Endothelial cell of hepatic sinusoid (primary cell): Measurements from ENCODE around the gene TRIM74.
"Not testable (repeated sequence)": the region's sequence is repeated elsewhere in the genome, so short reads cannot be mapped to it uniquely, and the experiment has no call there.

Experiments
- in situ Hi-C: cut with HindIII; loops from 2 replicates; pipeline ENCODE4 v1.10.0; 2017; ENCODE audit warnings: low sequenced_read_pairs

Gene TRIM74

DNA sequence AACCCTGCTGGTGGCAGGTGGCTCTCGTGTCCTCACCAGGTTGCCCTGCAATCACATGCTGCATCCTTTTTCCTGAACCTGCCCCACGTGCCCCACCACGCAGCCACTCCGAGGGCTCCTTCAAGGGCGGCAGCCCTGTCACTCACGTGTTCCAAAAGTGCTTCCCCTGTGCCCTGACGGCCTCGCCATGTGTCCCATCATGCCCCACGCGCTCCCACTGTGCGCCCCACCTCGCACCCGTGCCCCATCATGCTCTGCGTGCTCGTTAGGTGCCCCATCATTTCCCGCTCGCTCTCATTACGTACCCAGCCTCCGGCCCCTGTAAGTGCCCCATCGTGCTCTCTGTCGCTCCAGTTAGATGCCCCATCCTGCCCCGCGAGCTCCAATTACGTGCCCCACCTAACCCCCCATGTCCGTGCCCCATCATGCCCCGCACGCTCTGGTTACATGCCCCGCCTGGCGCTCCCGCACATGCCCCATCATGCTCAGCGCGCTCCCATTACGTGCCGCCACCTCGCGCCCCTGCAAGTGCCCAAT lies at the start of gene TRIM74:
Gene TRIM74 (minus strand): TSS at position 487 of the 537 bp plus-strand sequence. CDS start 3,309 bp downstream, outside the sequence.
- in situ Hi-C loops, result not testable (repeated sequence)

GRCh38 chr7:73006491-73006890 lies 37.2 kb upstream of the TRIM74 start:
- in situ Hi-C loops, result not testable (repeated sequence)

GRCh38 chr7:73005693-73006447 lies 36.6 kb upstream of the TRIM74 start:
- in situ Hi-C loops, result not testable (repeated sequence)

DNA sequence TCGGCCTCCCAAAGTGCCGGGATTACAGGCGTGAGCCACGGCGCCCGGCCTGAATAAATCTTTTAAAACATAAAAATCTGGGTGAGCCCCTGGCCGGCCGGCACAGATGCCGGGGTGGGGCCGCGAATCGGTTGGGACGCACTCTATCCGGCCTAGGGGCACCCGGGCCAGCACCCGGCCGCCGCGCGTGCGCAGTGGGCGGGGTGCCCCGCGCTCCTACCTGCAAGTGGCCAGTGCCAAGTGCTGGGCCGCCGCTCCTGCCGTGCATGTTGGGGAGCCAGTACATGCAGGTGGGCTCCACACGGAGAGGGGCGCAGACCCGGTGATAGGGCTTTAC lies 36.1 kb upstream of the TRIM74 start:
- in situ Hi-C loops, result not testable (repeated sequence)

- in situ Hi-C loops, result not testable (repeated sequence)
Observed at GRCh38 chr7:72997887-72998468, 28.7 kb upstream of the TRIM74 start.

DNA sequence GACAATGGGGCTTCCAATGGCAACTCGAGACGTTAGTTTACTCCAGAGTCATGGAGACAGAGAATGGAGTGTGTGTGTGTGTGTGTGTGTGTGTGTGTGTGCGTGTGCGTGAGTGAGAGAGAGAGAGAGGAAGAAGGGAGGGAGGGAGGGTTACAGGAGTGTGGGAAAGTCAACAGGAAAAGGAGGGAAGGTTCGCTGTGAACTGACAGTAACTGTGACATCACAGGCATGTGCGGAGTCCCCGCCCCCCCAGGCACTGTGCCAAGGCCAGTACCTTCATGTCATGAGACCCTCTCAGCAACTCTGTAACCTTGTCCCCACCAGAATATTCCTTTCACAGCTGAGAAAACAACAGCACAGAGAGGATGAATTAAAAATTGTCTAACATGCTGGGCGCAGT lies 28.2 kb upstream of the TRIM74 start:
- in situ Hi-C loops, result not testable (repeated sequence)

DNA sequence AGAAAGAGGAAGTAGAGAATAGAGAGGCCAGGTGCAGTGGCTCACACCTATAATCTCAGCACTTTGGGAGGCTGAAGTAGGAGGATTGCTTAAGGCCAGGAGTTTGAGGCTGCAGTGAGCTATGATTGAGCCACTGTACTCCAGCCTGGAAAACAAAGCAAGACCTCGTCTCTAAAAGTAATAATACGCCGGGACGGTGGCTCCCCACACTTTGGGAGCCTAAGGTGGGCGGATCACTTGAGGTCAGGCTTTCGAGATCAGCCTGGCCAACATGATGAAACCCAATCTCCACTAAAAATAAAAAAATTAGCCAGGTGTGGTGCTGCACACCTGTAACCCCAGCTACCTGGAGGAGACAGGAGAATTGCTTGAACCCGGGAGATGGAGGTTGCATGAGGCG lies 26.2 kb upstream of the TRIM74 start:
- in situ Hi-C loops, result not testable (repeated sequence)

DNA sequence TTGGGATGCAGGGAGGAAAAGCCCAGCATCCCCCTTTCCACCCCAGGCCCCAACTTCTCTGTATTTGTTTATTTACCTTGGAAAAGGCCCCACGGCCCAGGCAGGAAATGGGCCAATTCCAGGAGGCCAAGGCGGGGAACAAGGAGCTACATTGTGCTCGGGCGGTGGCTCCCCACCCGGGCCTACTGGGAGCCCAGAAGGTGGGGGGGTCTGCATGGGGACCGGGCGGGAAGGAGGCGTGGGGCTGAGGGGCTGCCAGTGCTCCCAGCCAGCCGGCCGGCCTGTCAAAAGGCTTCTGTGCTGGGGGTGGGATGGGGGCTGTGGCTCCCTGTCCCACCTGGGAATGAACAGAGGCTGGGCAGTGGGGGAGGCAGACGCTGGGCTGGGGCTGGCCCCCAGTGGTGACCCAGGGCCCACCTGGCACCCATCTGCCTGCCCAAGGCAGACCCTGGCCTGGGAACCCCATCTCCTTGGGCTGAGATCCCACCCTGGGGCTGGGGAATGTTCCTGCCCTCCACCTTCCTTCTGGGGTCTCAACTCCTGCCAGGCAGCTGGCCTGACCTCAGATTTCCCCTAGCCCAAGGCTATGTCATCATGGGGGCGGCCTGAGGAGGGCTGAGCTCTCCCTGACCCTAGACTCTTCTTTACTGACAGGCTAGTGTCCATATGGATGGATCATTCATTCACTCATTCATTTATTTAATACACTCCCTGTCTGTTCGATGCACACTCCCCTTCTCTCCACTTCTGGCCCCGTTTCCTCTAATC lies 21.1 kb upstream of the TRIM74 start:
- in situ Hi-C loops, result not testable (repeated sequence)

DNA sequence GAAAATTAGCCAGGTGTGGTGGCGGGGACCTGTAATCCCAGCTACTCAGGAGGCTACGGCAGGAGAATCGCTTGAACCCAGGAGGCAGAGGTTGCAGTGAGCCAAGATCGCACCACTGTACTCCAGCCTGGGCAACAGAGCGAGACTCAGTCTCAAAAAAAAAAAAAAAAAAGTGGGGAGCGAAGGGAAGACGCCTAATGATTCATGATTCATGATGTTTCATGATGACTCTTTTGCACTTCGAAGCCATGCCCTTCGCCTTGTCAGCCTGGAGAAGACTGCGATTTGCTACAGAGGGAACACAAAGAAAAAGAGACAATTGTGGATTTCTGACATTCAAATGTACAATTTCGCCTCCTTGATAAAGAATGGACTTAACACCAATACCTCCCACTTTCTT lies 12.8 kb upstream of the TRIM74 start:
- in situ Hi-C loops, result not testable (repeated sequence)

GRCh38 chr7:72980382-72980781 lies 11.1 kb upstream of the TRIM74 start:
- in situ Hi-C loops, result not testable (repeated sequence)

DNA sequence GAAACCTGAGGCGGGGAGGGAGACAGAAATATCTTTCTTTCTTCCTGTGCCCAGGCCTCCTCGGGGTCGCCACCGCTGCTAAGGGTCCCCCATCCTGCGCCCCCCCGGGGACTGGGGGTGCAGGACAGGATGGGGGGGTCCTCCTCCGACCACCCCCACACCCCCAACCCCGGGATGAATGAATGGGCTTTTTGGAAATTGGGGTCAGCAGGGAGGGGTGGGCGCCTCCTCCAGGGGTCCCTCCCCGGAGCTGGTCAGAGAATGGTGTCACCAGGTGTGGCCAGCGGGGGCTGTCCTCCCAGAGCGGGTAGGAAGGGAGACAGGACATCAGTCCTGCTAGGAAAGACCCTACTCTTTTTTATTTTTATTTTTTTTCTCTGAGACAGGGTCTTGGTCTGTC lies 7.2 kb upstream of the TRIM74 start:
- in situ Hi-C loops, result not testable (repeated sequence)

- in situ Hi-C loops, result not testable (repeated sequence)
Observed at GRCh38 chr7:72975656-72976286, 6.5 kb upstream of the TRIM74 start.

DNA sequence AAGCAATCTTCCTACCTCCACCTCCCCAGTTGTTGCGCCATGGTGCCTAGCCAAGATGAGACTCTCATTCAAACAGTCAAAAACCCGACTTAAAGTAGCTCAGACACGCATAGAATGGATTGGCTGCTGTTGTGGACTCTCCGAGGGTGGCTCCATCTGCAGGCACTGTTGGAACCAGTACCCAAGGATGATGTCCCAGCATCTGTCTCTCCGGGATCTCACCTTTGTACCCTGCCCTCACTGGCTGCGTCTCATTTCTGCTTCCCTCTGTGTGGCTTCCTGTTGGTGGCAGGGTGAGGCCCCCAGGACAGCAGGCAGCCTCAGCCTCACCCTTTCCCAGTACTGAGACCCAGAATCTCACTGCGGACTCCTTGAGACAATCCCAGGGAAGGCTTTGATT lies 5.5 kb upstream of the TRIM74 start:
- in situ Hi-C loops, result not testable (repeated sequence)

GRCh38 chr7:72971505-72971904 lies 2.2 kb upstream of the TRIM74 start:
- in situ Hi-C loops, result not testable (repeated sequence)

DNA sequence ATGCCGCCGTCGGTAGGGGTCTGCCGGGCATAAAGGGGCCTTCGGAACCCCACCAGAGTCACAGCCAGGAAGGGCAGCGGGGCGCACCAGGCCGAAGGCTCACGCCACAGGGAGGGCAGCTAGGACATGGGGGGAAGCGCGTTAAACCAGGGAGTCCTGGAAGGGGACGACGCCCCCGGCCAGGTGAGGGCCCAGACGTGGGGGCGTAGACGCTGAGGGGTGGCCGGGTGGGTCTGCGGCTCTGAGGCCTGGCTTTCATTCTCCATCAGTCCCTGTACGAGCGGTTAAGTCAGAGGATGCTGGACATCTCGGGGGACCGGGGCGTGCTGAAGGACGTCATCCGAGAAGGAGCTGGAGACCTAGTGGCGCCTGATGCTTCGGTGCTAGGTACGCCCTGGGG lies 422 bp upstream of the TRIM74 start:
- in situ Hi-C loops, result not testable (repeated sequence)

GRCh38 chr7:72966892-72967291 lies 2.4 kb downstream of the TRIM74 start:
- in situ Hi-C loops, result not testable (repeated sequence)

DNA sequence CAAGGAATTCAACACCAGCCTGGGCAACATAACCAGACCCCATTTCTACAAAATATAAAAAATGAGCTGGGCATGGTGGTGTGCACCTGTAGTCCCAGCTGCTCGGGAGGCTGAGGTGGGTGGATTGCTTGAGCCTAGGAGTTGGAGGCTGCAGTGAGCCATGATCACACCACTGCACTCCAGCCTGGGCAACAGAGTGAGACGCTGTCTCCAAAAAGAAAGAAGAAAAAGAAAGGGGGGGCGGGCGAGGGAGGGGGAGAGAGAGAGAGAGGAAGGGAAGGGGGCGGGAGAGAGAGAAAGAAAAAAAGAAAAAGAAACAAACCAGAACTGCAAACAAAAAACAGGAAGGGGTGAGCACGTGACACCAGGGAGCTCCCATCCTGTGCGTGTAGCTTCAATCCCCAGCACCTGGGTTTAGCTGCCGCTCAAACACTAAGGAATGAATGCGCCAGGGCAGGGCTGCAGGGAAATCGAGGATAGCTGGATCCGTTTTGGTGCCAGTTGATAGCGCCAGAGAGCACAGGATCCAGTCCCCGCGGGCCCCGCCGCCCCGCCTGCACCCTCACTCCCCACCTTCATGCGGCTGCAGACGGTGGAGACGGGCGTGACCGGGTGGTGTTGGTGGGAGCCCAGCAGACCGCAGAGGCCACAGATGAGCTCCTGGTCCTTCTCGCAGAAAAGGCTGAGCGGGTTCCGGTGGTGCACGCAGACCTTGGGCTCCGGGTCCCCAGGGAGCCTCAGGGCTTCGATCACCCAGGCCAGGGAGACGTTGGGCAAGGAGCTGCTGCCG lies 3.9 kb downstream of the TRIM74 start:
- in situ Hi-C loops, result not testable (repeated sequence)

GRCh38 chr7:72963056-72963455 lies 6.2 kb downstream of the TRIM74 start:
- in situ Hi-C loops, result not testable (repeated sequence)

- in situ Hi-C loops, result not testable (repeated sequence)
Observed at GRCh38 chr7:72961346-72961650, 8.0 kb downstream of the TRIM74 start.

GRCh38 chr7:72960626-72961345 lies 8.5 kb downstream of the TRIM74 start:
- in situ Hi-C loops, result not testable (repeated sequence)
